ENCODE results near the gene ZC3H12A. TPM values are rescaled to one million over a fixed set of nuclear protein-coding genes. Genes with fewer than 3 reads are reported as not detected.

ZC3H12A gene
- total RNA-seq, 2 donors from 2014 or later: 166 to 170 TPM

Other genes with a start within 250 kb of the ZC3H12A start
- 10 to 100 TPM; 54.7 to 58.0 TPM for gene MEAF6, start 40.2 kb downstream of the ZC3H12A start, total RNA-seq
- gene SNIP1, start 79.7 kb downstream of the ZC3H12A start, total RNA-seq: 10 to 100 TPM; 51.1 to 58.5 TPM
- gene DNALI1, start 82.4 kb downstream of the ZC3H12A start, total RNA-seq: not detected
- gene GNL2, start 121.4 kb downstream of the ZC3H12A start, total RNA-seq: 10 to 100 TPM; 54.9 to 59.9 TPM
- gene RSPO1, start 160.3 kb downstream of the ZC3H12A start, total RNA-seq: not detected
- under 1 TPM; 0.70 TPM for gene CDCA8, start 217.9 kb downstream of the ZC3H12A start, total RNA-seq